ENCODE data around the gene ARHGDIG. TPM values are rescaled to one million over a fixed set of nuclear protein-coding genes. Genes with fewer than 3 reads are reported as not detected.
"Not testable (repeated sequence)": the region's sequence is repeated elsewhere in the genome, so short reads cannot be mapped to it uniquely, and the experiment has no call there.

Gene ARHGDIG
- total RNA-seq, 3 donors from 2014 or later = not detected

GRCh38 chr16:258091-258490, 22.3 kb upstream of the ARHGDIG start:
- not testable (repeated sequence) for H3K9me3 Mint-ChIP-seq; DNase-seq; H3K4me3 Mint-ChIP-seq; H3K27me3 Mint-ChIP-seq (ENCODE audit: low read depth); ATAC-seq
- Mint-ChIP-seq H3K36me3 (ENCODE audit: insufficient read depth) (peaks cover 17% of the 10 kb centered on the region), H3K4me1 (ENCODE audit: low read depth) (peaks cover 12% of the 10 kb centered on the region)

GRCh38 chr16:259226-259625, 21.2 kb upstream of the ARHGDIG start:
- ATAC-seq (no peak), DNase-seq (no peak)
- Mint-ChIP-seq H3K27me3 (ENCODE audit: low read depth) (no peaks in the 10 kb centered on the region), H3K36me3 (ENCODE audit: insufficient read depth) (peaks cover 14% of the 10 kb centered on the region), H3K4me1 (ENCODE audit: low read depth) (peaks cover 5% of the 10 kb centered on the region), H3K4me3 (no peak overlapping the region), H3K9me3 (no peaks in the 10 kb centered on the region)

- Mint-ChIP-seq H3K27me3 (ENCODE audit: low read depth) (no peaks in the 10 kb centered on the region), H3K4me1 (ENCODE audit: low read depth) (peaks cover 4% of the 10 kb centered on the region), H3K36me3 (ENCODE audit: insufficient read depth) (peaks cover 13% of the 10 kb centered on the region), H3K9me3 (no peaks in the 10 kb centered on the region), H3K4me3 (no peak overlapping the region)
- ATAC-seq (no peak), DNase-seq (no peak)
Observed at GRCh38 chr16:259814-260253, 20.6 kb upstream of the ARHGDIG start.

DNA sequence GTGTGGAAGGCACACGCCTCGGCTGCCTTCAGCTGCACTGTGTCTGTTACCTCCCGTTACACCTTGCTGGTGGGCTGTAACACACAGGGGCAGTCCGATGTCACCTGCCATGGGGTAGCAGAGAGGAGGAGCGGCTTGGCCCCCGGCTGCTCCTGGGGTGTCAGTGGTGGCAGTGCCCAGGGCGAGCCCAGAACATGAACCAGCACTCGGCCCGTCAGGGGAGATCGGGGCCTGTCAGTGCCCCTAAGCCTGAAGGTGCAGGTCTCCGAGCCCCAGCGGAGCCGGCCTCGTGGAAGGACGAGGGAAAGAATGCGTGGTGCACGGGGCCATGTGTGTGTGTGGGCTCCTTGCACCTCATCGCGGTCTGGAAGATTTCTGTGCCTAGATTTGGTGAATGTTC, 20.1 kb upstream of the ARHGDIG start:
- DNase-seq (no peak), ATAC-seq (no peak)
- H3K4me1 Mint-ChIP-seq (ENCODE audit: low read depth) = peaks cover 3% of the 10 kb centered on the region
- no peaks in the 10 kb centered on the region for H3K27me3 Mint-ChIP-seq (ENCODE audit: low read depth)
- H3K4me3 Mint-ChIP-seq = no peak overlapping the region
- no peaks in the 10 kb centered on the region for H3K9me3 Mint-ChIP-seq
- H3K36me3 Mint-ChIP-seq (ENCODE audit: insufficient read depth) = peaks cover 13% of the 10 kb centered on the region

DNA sequence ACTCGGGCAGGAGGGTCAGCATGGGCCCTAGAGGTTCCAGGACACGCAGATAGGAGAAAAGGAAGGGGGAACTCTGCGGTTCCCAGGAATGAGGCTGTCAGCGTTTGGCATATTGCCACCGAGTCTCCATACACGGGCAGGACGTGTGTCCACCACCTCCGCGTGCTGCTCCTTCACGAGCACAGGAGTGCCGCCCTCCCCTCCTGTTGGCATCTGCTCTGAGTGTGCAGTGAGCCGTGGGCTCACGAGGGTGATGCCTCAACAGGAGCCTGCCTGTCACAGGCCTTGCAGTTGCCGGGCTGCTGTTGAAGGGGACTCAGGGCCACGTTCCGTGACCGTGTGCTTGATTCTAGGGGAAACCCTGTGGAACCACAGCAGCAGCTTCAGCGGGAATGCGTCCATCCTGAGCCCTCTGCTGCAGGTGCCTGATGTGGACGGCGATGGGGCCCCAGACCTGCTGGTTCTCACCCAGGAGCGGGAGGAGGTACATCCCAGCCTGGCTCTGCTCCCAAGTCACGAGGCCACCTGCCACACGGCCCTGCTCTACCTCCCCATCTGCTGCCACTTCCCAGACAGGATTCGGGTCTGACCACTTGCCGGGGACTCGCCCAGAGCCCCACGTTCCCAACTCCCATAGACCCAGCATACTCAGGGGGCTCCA, 19.2 kb upstream of the ARHGDIG start:
- H3K9me3 Mint-ChIP-seq = no peaks in the 10 kb centered on the region
- H3K27me3 Mint-ChIP-seq (ENCODE audit: low read depth) = no peaks in the 10 kb centered on the region
- H3K36me3 Mint-ChIP-seq (ENCODE audit: insufficient read depth) = peaks cover 9% of the 10 kb centered on the region
- no peak overlapping the region for H3K4me3 Mint-ChIP-seq
- peaks cover 4% of the 10 kb centered on the region for H3K4me1 Mint-ChIP-seq (ENCODE audit: low read depth)
- ATAC-seq = no peak
- no peak for DNase-seq

DNA sequence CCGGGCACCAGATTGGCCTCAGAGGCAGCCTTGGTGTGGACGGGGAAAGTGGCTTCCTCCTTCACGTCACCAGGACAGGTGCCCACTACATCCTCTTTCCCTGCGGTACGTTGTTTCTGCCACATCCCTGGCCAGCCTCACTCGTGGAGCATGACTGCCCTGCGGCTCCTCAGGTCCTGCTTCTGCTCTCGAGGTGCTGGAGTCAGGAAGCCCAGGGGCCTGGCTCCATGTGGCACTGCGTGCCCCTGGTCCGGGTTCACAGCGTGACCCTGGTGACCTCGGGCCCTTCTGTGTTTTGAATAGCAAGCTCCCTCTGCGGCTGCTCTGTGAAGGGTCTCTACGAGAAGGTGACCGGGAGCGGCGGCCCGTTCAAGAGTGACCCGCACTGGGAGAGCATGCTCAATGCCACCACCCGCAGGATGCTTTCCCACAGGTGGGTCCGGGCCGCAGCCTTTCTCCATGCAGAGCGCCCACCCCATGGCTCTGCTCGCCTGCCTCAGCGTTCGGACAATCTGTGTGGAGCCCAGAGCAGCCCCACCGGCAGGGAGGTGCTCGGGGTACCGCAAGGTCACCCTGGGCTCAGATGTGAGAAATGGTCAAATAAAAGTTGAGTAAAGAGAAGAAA, 18.2 kb upstream of the ARHGDIG start:
- DNase-seq = no peak
- Mint-ChIP-seq H3K4me3 (no peak overlapping the region), H3K4me1 (ENCODE audit: low read depth) (peaks cover 3% of the 10 kb centered on the region), H3K27me3 (ENCODE audit: low read depth) (no peaks in the 10 kb centered on the region), H3K9me3 (no peaks in the 10 kb centered on the region), H3K36me3 (ENCODE audit: insufficient read depth) (peaks cover 7% of the 10 kb centered on the region)
- ATAC-seq = no peak

- no peak for DNase-seq
- H3K4me3 Mint-ChIP-seq = no peak overlapping the region
- H3K27me3 Mint-ChIP-seq (ENCODE audit: low read depth) = no peaks in the 10 kb centered on the region
- H3K4me1 Mint-ChIP-seq (ENCODE audit: low read depth) = peaks cover 4% of the 10 kb centered on the region
- no peaks in the 10 kb centered on the region for H3K9me3 Mint-ChIP-seq
- ATAC-seq = no peak
- H3K36me3 Mint-ChIP-seq (ENCODE audit: insufficient read depth) = peaks cover 7% of the 10 kb centered on the region
Observed at GRCh38 chr16:263182-263774, 17.1 kb upstream of the ARHGDIG start.

GRCh38 chr16:263944-264343, 16.4 kb upstream of the ARHGDIG start:
- Mint-ChIP-seq H3K9me3 (no peaks in the 10 kb centered on the region), H3K27me3 (ENCODE audit: low read depth) (no peaks in the 10 kb centered on the region), H3K4me3 (no peak overlapping the region), H3K4me1 (ENCODE audit: low read depth) (peaks cover 4% of the 10 kb centered on the region), H3K36me3 (ENCODE audit: insufficient read depth) (peaks cover 7% of the 10 kb centered on the region)
- DNase-seq (no peak), ATAC-seq (no peak)

GRCh38 chr16:264440-264951, 15.9 kb upstream of the ARHGDIG start:
- Mint-ChIP-seq H3K4me3 (no peak overlapping the region), H3K4me1 (ENCODE audit: low read depth) (peaks cover 4% of the 10 kb centered on the region), H3K9me3 (no peaks in the 10 kb centered on the region), H3K27me3 (ENCODE audit: low read depth) (no peaks in the 10 kb centered on the region), H3K36me3 (ENCODE audit: insufficient read depth) (peaks cover 7% of the 10 kb centered on the region)
- ATAC-seq (no peak), DNase-seq (no peak)

DNA sequence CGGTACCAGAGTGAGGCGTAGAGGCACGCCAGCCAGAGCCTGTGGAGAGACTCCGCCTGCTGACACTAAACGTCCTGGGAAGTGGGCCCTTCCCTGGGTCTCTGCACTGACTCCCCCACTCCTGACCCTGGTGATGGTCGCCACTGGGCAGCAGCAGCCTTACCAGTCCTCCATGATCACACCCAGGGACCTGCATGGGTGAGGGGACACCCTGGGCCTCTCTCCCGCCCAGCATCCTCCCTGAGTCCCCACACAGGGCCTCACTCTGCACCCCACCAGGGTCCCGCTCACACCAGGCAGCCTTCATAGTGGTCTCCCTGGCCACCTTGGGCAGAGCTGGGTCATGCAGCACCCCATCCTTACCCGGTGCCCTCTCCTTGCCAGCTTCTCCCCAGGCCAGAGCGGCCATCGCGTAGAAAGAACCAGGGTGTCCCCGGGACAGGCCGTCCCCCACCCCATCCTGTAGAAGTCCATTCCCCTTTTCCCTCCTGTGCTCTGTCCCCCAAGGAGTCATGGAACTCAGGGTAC, 15.3 kb upstream of the ARHGDIG start:
- H3K4me3 Mint-ChIP-seq = no peak overlapping the region
- H3K36me3 Mint-ChIP-seq (ENCODE audit: insufficient read depth) = peaks cover 7% of the 10 kb centered on the region
- no peaks in the 10 kb centered on the region for H3K9me3 Mint-ChIP-seq
- DNase-seq (no peak), ATAC-seq (no peak)
- H3K4me1 Mint-ChIP-seq (ENCODE audit: low read depth) = peaks cover 4% of the 10 kb centered on the region
- H3K27me3 Mint-ChIP-seq (ENCODE audit: low read depth) = no peaks in the 10 kb centered on the region

DNA sequence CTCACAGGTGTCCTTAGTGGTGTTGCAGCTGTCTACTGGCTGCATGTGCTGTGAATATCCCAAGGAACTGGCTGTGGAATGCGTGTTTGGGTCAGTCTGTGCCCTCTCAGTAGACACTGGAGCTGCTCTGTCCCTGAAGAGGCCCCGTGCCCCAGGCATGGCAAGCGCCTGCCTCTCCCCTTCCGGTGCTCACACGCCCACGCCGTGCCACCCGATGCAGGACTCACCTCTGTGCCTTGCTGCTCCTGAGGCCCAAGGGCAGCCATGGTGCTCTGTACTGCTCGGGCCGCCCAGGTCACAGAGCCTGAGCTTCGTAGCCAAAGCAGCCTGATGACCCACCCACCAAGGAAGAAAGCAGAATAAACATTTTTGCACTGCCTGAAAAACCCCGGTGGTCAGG, 14.7 kb upstream of the ARHGDIG start:
- ATAC-seq (peak; percentile 27 to 28), DNase-seq (no peak)
- no peaks in the 10 kb centered on the region for H3K9me3 Mint-ChIP-seq
- peaks cover 4% of the 10 kb centered on the region for H3K4me1 Mint-ChIP-seq (ENCODE audit: low read depth)
- no peaks in the 10 kb centered on the region for H3K27me3 Mint-ChIP-seq (ENCODE audit: low read depth)
- H3K36me3 Mint-ChIP-seq (ENCODE audit: insufficient read depth) = peaks cover 4% of the 10 kb centered on the region
- H3K4me3 Mint-ChIP-seq = no peak overlapping the region

GRCh38 chr16:266258-267164, 13.9 kb upstream of the ARHGDIG start:
- Mint-ChIP-seq H3K36me3 (ENCODE audit: insufficient read depth) (peaks cover 3% of the 10 kb centered on the region), H3K9me3 (no peaks in the 10 kb centered on the region), H3K4me3 (no peak overlapping the region), H3K27me3 (ENCODE audit: low read depth) (no peaks in the 10 kb centered on the region), H3K4me1 (ENCODE audit: low read depth) (peaks cover 4% of the 10 kb centered on the region)
- ATAC-seq = no peak
- DNase-seq = no peak

DNA sequence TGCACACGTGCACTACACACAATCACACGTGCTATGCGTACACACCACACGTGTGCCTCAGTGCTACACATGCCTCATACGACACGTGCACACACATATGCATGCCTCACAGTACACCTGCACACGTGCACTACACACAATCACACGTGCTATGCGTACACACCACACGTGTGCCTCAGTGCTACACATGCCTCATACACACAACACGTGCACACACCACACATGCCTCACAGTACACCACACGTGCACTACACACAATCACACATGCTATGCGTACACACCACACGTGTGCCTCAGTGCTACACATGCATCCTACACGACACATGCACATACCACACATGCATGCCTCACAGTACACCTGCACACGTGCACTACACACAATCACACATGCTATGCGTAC, 12.8 kb upstream of the ARHGDIG start:
- not testable (repeated sequence) for H3K4me3 Mint-ChIP-seq; H3K27me3 Mint-ChIP-seq (ENCODE audit: low read depth); ATAC-seq; H3K36me3 Mint-ChIP-seq (ENCODE audit: insufficient read depth); H3K4me1 Mint-ChIP-seq (ENCODE audit: low read depth); DNase-seq; H3K9me3 Mint-ChIP-seq

Measured in activated T-cell treated with anti-CD3 and anti-CD28 coated beads, Interleukin-2, amount 50 U/mL, for 4 hours (primary cell).